Measurements from ENCODE around the gene BIRC6. TPM values are rescaled to one million over a fixed set of nuclear protein-coding genes. Genes with fewer than 3 reads are reported as not detected.

BIRC6 gene
- total and polyA plus RNA-seq, 2 of the 4 experiments (the other 2 are of a cell fraction), result 26.5 to 316 TPM

DNA sequence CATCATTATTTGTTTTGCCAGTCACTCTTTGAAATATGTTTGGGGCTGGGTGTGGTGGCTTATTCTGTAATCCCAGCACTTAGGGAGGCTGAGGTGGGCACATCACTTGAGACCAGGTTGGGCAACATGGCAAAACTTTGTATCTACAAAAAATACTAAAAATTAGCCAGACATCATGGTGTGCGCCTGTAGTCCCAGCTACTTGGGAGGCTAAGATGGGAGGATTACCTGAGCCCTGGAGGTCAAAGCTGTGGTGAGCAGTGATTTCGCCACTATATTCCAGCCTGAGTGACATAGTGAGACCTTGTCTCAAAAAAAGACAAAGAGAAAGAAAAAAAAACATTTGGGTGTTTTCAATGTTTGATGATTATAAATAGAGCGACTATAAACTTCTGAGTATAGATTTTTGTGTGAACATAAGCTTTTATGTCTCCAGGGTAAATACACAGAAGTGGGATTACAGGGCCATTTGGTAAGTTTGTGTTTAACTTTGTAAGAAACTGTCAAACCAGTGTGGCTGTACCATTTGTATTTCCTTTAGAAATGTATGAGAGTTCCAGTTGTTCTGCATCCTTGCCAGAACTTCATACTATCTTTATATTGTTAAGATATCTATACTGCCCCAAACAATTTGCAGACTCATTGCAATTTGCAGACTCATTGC is 15.8 kb downstream of the BIRC6 start:
- no peak overlapping the region for H2AFZ ChIP-seq (replicated peaks; ENCODE audit: low read length, poor library complexity)
- no peak for TF ChIP-seq FOS (IDR thresholded peaks at IDR 0.05; ENCODE audit: low read depth, low read length)
- no peak overlapping the region for H3K18ac ChIP-seq (ENCODE audit: low read depth, low read length)
- H3K4me3 ChIP-seq (ENCODE audit: insufficient read depth, low read depth, low read length), result no peak overlapping the region
- H3K9me1 ChIP-seq (ENCODE audit: insufficient read depth, low read length), result no peaks in the 10 kb centered on the region; the same call in none of the 2 replicates
- no peak overlapping the region for H3K27ac ChIP-seq (ENCODE audit: insufficient read depth, low read length)
- no TSS peak for BruUV-seq (replicated peaks)
- H3K14ac ChIP-seq (replicated peaks; ENCODE audit: low read depth, low read length), result no peak overlapping the region
- in situ Hi-C loops (cut with MboI; ENCODE audit: low sequenced_read_pairs) (no loop called here), intact Hi-C loops (cut with micrococcal nuclease) (no loop called here), dilution Hi-C loops (cut with HindIII; ENCODE audit: low sequenced_read_pairs, unreplicated experiment) (no loop called here)
- H4K5ac ChIP-seq (ENCODE audit: low read depth, low read length), result no peak overlapping the region
- ChIA-PET POLR2A (ENCODE audit: unreplicated experiment) (no interaction called here), CTCF (interaction anchor here (0.7 to 1.0 kb wide), 2 partner anchors 89 kb away, joined by 4 to 5 read pairs; no protein-coding TSS in a partner anchor)
- H3K4me1 ChIP-seq (ENCODE audit: control insufficient read depth, insufficient read depth, low read length), result peaks cover 2% of the 10 kb centered on the region; the same call in 1 of the 2 replicates
- H2AK9ac ChIP-seq (replicated peaks; ENCODE audit: low read depth, low read length, poor library complexity), result no peak overlapping the region
- no peak overlapping the region for H4K91ac ChIP-seq (ENCODE audit: insufficient read depth, low read depth, low read length)
- no peaks in the 10 kb centered on the region for H3K27me3 ChIP-seq (ENCODE audit: control insufficient read depth, insufficient read depth, low read length)
- H3K36me3 ChIP-seq (ENCODE audit: control insufficient read depth, insufficient read depth, low read length), result peaks cover 2% of the 10 kb centered on the region; the same call in 1 of the 2 replicates
- no peak for ATAC-seq (ENCODE audit: low read depth)
- no peak overlapping the region for H3K56ac ChIP-seq (ENCODE audit: extremely low read depth, insufficient read depth, low read length)
- H2BK5ac ChIP-seq (ENCODE audit: low read depth, low read length, poor library complexity, severe bottlenecking), result no peak overlapping the region
- H2BK20ac ChIP-seq (ENCODE audit: low read depth, low read length), result no peak overlapping the region
- no peak overlapping the region for H2BK120ac ChIP-seq (ENCODE audit: low read depth, low read length)
- H4K20me1 ChIP-seq (ENCODE audit: insufficient read depth, low read length), result peaks cover 88% of the 10 kb centered on the region
- H2BK15ac ChIP-seq (ENCODE audit: low read depth, low read length), result no peak overlapping the region
- no peak overlapping the region for H3K4ac ChIP-seq (ENCODE audit: low read depth, low read length)
- no peak overlapping the region for H3K4me2 ChIP-seq (ENCODE audit: low read depth, low read length)
- H2AK5ac ChIP-seq (ENCODE audit: low read depth, low read length), result no peak overlapping the region
- no peak overlapping the region for H3K23ac ChIP-seq (ENCODE audit: low read depth, low read length)
- no CpG with 5 or more reads among the region's 3 CpGs for WGBS, 2 experiments (ENCODE audit: extremely low coverage in 2 of 2, insufficient read length in 1 of 2)
- no peaks in the 10 kb centered on the region for H3K9me3 ChIP-seq (ENCODE audit: control insufficient read depth, insufficient read depth, low read length)
- no peak overlapping the region for H4K8ac ChIP-seq (ENCODE audit: low read depth in 2 of 2, low read length in 2 of 2)
- DNase-seq, result no peak
- H3K9ac ChIP-seq (ENCODE audit: low read depth, low read length), result no peak overlapping the region
- peaks cover 6 to 49% of the 10 kb centered on the region in 2 experiments; a peak in 3 of 4 replicates for H3K79me1 ChIP-seq (ENCODE audit: low read depth in 1 of 2, low read length in 2 of 2)
